Activated naive CD8-positive, alpha-beta T cell treated with anti-CD3 and anti-CD28 coated beads for 36 hours (primary cell): Measurements from ENCODE around the gene RUVBL1. TPM values are rescaled to one million over a fixed set of nuclear protein-coding genes. Genes with fewer than 3 reads are reported as not detected.
"Not testable (repeated sequence)": the region's sequence is repeated elsewhere in the genome, so short reads cannot be mapped to it uniquely, and the experiment has no call there.

Source experiments
- DNase-seq: peaks from one replicate; pipeline ENCODE4 v3.0.0; 2021
- H3K27ac Mint-ChIP-seq: one replicate; pipeline ENCODE4 v1.8.0; 2022; ENCODE audit warnings: mild to moderate bottlenecking, moderate library complexity, mixed read lengths
- H3K27me3 Mint-ChIP-seq: one replicate; pipeline ENCODE4 v1.8.0; 2022; ENCODE audit warnings: mild to moderate bottlenecking, mixed read lengths
- H3K36me3 Mint-ChIP-seq: one replicate; pipeline ENCODE4 v1.8.0; 2021; ENCODE audit warnings: mild to moderate bottlenecking, mixed read lengths
- H3K4me1 Mint-ChIP-seq: one replicate; pipeline ENCODE4 v1.8.0; 2021; ENCODE audit warnings: mixed read lengths
- H3K4me3 Mint-ChIP-seq: one replicate; pipeline ENCODE4 v1.8.0; 2022; ENCODE audit warnings: mild to moderate bottlenecking, moderate library complexity, mixed read lengths
- H3K9me3 Mint-ChIP-seq: one replicate; pipeline ENCODE4 v1.8.0; 2022; ENCODE audit warnings: mixed read lengths
- total RNA-seq, 2 experiments: library from RNA; stranded (reverse); gene quantifications; one replicate each; pipeline ENCODE4 v1.2.3, GENCODE V29; 2021

Gene RUVBL1
- total RNA-seq: 100 to 1,000 TPM; 120 to 122 TPM

GRCh38 chr3:128123538-128124368 is at the start of gene RUVBL1:
RUVBL1 (minus strand) TSS chr3:128123812; CDS start chr3:128123724, 88 bp downstream.
- H3K27ac Mint-ChIP-seq: peak within 1 kb of the TSS; percentile 97
- peaks cover 24% of the 10 kb centered on the region for H3K4me1 Mint-ChIP-seq
- peaks cover 7% of the 10 kb centered on the region for H3K9me3 Mint-ChIP-seq
- DNase-seq: peak; percentile 98
- peaks cover 31% of the 10 kb centered on the region for H3K36me3 Mint-ChIP-seq
- peak within 1 kb of the TSS; percentile 94 for H3K4me3 Mint-ChIP-seq
- H3K27me3 Mint-ChIP-seq: no peaks in the 10 kb centered on the region

- H3K4me3 Mint-ChIP-seq: no peak overlapping the region
- no peak overlapping the region for H3K27ac Mint-ChIP-seq
- no peaks in the 10 kb centered on the region for H3K36me3 Mint-ChIP-seq
- no peak for DNase-seq
- H3K9me3 Mint-ChIP-seq: no peaks in the 10 kb centered on the region
- H3K27me3 Mint-ChIP-seq: no peaks in the 10 kb centered on the region
- H3K4me1 Mint-ChIP-seq: peaks cover 29% of the 10 kb centered on the region
Measured at GRCh38 chr3:128173200-128173599, 49.6 kb upstream of the RUVBL1 start.

GRCh38 chr3:128170866-128171516 is 47.4 kb upstream of the RUVBL1 start:
- Mint-ChIP-seq H3K4me3 (no peak overlapping the region), H3K9me3 (no peaks in the 10 kb centered on the region), H3K36me3 (no peaks in the 10 kb centered on the region), H3K4me1 (peaks cover 22% of the 10 kb centered on the region), H3K27ac (no peak overlapping the region), H3K27me3 (no peaks in the 10 kb centered on the region)
- DNase-seq: no peak

GRCh38 chr3:128168836-128169235 is 45.2 kb upstream of the RUVBL1 start:
- H3K9me3 Mint-ChIP-seq: no peaks in the 10 kb centered on the region
- no peak for DNase-seq
- H3K36me3 Mint-ChIP-seq: peaks cover 8% of the 10 kb centered on the region
- H3K4me3 Mint-ChIP-seq: no peak overlapping the region
- no peak overlapping the region for H3K27ac Mint-ChIP-seq
- H3K27me3 Mint-ChIP-seq: no peaks in the 10 kb centered on the region
- H3K4me1 Mint-ChIP-seq: peaks cover 19% of the 10 kb centered on the region

GRCh38 chr3:128167973-128168674 is 44.5 kb upstream of the RUVBL1 start:
- DNase-seq: no peak
- no peak overlapping the region for H3K4me3 Mint-ChIP-seq
- peaks cover 8% of the 10 kb centered on the region for H3K36me3 Mint-ChIP-seq
- H3K4me1 Mint-ChIP-seq: peaks cover 18% of the 10 kb centered on the region
- no peaks in the 10 kb centered on the region for H3K27me3 Mint-ChIP-seq
- H3K27ac Mint-ChIP-seq: no peak overlapping the region
- H3K9me3 Mint-ChIP-seq: no peaks in the 10 kb centered on the region

- Mint-ChIP-seq H3K27ac (no peak overlapping the region), H3K27me3 (no peaks in the 10 kb centered on the region), H3K9me3 (no peaks in the 10 kb centered on the region), H3K4me3 (no peak overlapping the region), H3K4me1 (peaks cover 19% of the 10 kb centered on the region), H3K36me3 (peaks cover 8% of the 10 kb centered on the region)
- no peak for DNase-seq
Measured at GRCh38 chr3:128167646-128167972, 44.0 kb upstream of the RUVBL1 start.

GRCh38 chr3:128166971-128167453 is 43.4 kb upstream of the RUVBL1 start:
- H3K36me3 Mint-ChIP-seq: peaks cover 12% of the 10 kb centered on the region
- H3K27ac Mint-ChIP-seq: no peak overlapping the region
- no peak overlapping the region for H3K4me3 Mint-ChIP-seq
- no peak for DNase-seq
- peaks cover 19% of the 10 kb centered on the region for H3K4me1 Mint-ChIP-seq
- no peaks in the 10 kb centered on the region for H3K27me3 Mint-ChIP-seq
- no peaks in the 10 kb centered on the region for H3K9me3 Mint-ChIP-seq

GRCh38 chr3:128163432-128163831 is 39.8 kb upstream of the RUVBL1 start:
- Mint-ChIP-seq H3K4me1 (peaks cover 28% of the 10 kb centered on the region), H3K27ac (no peak overlapping the region), H3K9me3 (no peaks in the 10 kb centered on the region), H3K36me3 (peaks cover 21% of the 10 kb centered on the region), H3K27me3 (no peaks in the 10 kb centered on the region), H3K4me3 (no peak overlapping the region)
- no peak for DNase-seq

GRCh38 chr3:128160661-128161060 is 37.0 kb upstream of the RUVBL1 start:
- Mint-ChIP-seq H3K4me3 (no peak overlapping the region), H3K4me1 (peaks cover 36% of the 10 kb centered on the region), H3K27ac (no peak overlapping the region), H3K27me3 (no peaks in the 10 kb centered on the region), H3K36me3 (peaks cover 47% of the 10 kb centered on the region), H3K9me3 (no peaks in the 10 kb centered on the region)
- DNase-seq: no peak

- Mint-ChIP-seq H3K36me3 (peaks cover 38% of the 10 kb centered on the region), H3K4me1 (peaks cover 30% of the 10 kb centered on the region), H3K4me3 (no peak overlapping the region), H3K27me3 (no peaks in the 10 kb centered on the region), H3K9me3 (peaks cover 3% of the 10 kb centered on the region), H3K27ac (no peak overlapping the region)
- no peak for DNase-seq
Measured at GRCh38 chr3:128155616-128156360, 32.2 kb upstream of the RUVBL1 start.

- not testable (repeated sequence) for H3K9me3 Mint-ChIP-seq, DNase-seq, H3K27me3 Mint-ChIP-seq
- Mint-ChIP-seq H3K4me3 (peak overlapping the region; percentile 86), H3K27ac (peak overlapping the region; percentile 95), H3K36me3 (peaks cover 34% of the 10 kb centered on the region), H3K4me1 (peaks cover 22% of the 10 kb centered on the region)
Measured at GRCh38 chr3:128154354-128154753, 30.7 kb upstream of the RUVBL1 start.

- Mint-ChIP-seq H3K27me3 (no peaks in the 10 kb centered on the region), H3K4me1 (peaks cover 22% of the 10 kb centered on the region), H3K9me3 (peaks cover 3% of the 10 kb centered on the region), H3K36me3 (peaks cover 29% of the 10 kb centered on the region), H3K4me3 (peak within 1 kb of the TSS; percentile 86), H3K27ac (peak within 1 kb of the TSS; percentile 95)
- DNase-seq: peak; percentile 91
Measured at GRCh38 chr3:128153156-128154041, 29.8 kb upstream of the RUVBL1 start, which contains the start of gene EEFSEC. EEFSEC (plus strand) TSS chr3:128153481; CDS start chr3:128153508, 27 bp downstream.

- Mint-ChIP-seq H3K36me3 (peaks cover 22% of the 10 kb centered on the region), H3K4me1 (peaks cover 20% of the 10 kb centered on the region), H3K4me3 (peak overlapping the region; percentile 86), H3K27me3 (no peaks in the 10 kb centered on the region), H3K27ac (peak overlapping the region; percentile 95), H3K9me3 (peaks cover 3% of the 10 kb centered on the region)
- no peak for DNase-seq
Measured at GRCh38 chr3:128152419-128153155, 29.0 kb upstream of the RUVBL1 start.
